HTR-8/SVneo (cell line): ENCODE data around the gene ZEB2.

ENCODE experiments used
- DNase-seq: peaks from one replicate; pipeline ENCODE4 v3.0.0; 2011; ENCODE audit warnings: low spot score, mixed read lengths; ENCODE audit not compliant: insufficient read length
- FAIRE-seq: peaks from 2 replicates; lab custom pipeline; 2011; peaks lifted over from hg19 to GRCh38; lab: Jason Lieb, UNC

Gene ZEB2

GRCh38 chr2:144475569-144476275, 44.2 kb downstream of the ZEB2 start:
- DNase-seq, result no peak
- FAIRE-seq, result no peak

GRCh38 chr2:144475044-144475443, 44.9 kb downstream of the ZEB2 start:
- FAIRE-seq (no peak), DNase-seq (no peak)

GRCh38 chr2:144474017-144474416, 45.9 kb downstream of the ZEB2 start:
- FAIRE-seq (no peak), DNase-seq (no peak)

GRCh38 chr2:144472911-144473310, 47.0 kb downstream of the ZEB2 start:
- FAIRE-seq (no peak), DNase-seq (no peak)

- no peak for FAIRE-seq
Measured at GRCh38 chr2:144472046-144472412, 47.9 kb downstream of the ZEB2 start.

GRCh38 chr2:144471305-144472045, 48.4 kb downstream of the ZEB2 start:
- no peak for DNase-seq
- no peak for FAIRE-seq

More at GRCh38 chr2:144472046-144472412, 47.9 kb downstream of the ZEB2 start:
- DNase-seq, result no peak

GRCh38 chr2:144470816-144471215, 49.1 kb downstream of the ZEB2 start:
- FAIRE-seq (no peak), DNase-seq (no peak)

- DNase-seq, result no peak
- no peak for FAIRE-seq
Measured at GRCh38 chr2:144470334-144470733, 49.6 kb downstream of the ZEB2 start.

GRCh38 chr2:144469798-144470197, 50.1 kb downstream of the ZEB2 start:
- no peak for FAIRE-seq
- DNase-seq, result no peak

GRCh38 chr2:144468823-144469595, 50.9 kb downstream of the ZEB2 start:
- no peak for FAIRE-seq
- no peak for DNase-seq

- DNase-seq (no peak), FAIRE-seq (no peak)
Measured at GRCh38 chr2:144467502-144468137, 52.3 kb downstream of the ZEB2 start.

GRCh38 chr2:144466637-144467036, 53.3 kb downstream of the ZEB2 start:
- FAIRE-seq, result no peak
- no peak for DNase-seq

GRCh38 chr2:144465749-144466148, 54.2 kb downstream of the ZEB2 start:
- FAIRE-seq, result no peak
- DNase-seq, result no peak

- no peak for DNase-seq
Measured at GRCh38 chr2:144464730-144465129, 55.2 kb downstream of the ZEB2 start.

GRCh38 chr2:144463266-144463665, 56.7 kb downstream of the ZEB2 start:
- no peak for DNase-seq
- FAIRE-seq, result no peak

More at GRCh38 chr2:144464730-144465129, 55.2 kb downstream of the ZEB2 start:
- no peak for FAIRE-seq

- FAIRE-seq (no peak), DNase-seq (no peak)
Measured at GRCh38 chr2:144462266-144462665, 57.7 kb downstream of the ZEB2 start.

- DNase-seq (no peak), FAIRE-seq (no peak)
Measured at GRCh38 chr2:144461308-144461766, 58.6 kb downstream of the ZEB2 start.

- FAIRE-seq, result no peak
- DNase-seq, result no peak
Measured at GRCh38 chr2:144460727-144461307, 59.1 kb downstream of the ZEB2 start.

GRCh38 chr2:144459937-144460336, 60.0 kb downstream of the ZEB2 start:
- DNase-seq (no peak), FAIRE-seq (no peak)

GRCh38 chr2:144459286-144459685, 60.6 kb downstream of the ZEB2 start:
- FAIRE-seq, result no peak
- DNase-seq, result no peak
